Endothelial cell (in vitro differentiated cells): ENCODE results near the gene BATF. TPM values are rescaled to one million over a fixed set of nuclear protein-coding genes. Genes with fewer than 3 reads are reported as not detected.

ENCODE experiments used
- DNase-seq: peaks from one replicate; pipeline ENCODE4 v3.0.0; 2021; ENCODE audit warnings: low spot score
- H3K27ac Mint-ChIP-seq: one replicate; pipeline ENCODE4 v1.8.0; 2021; ENCODE audit warnings: mixed read lengths, inconsistent platforms; ENCODE audit not compliant: unreplicated experiment
- H3K27me3 Mint-ChIP-seq: one replicate; pipeline ENCODE4 v1.8.0; 2021; ENCODE audit warnings: mild to moderate bottlenecking, moderate library complexity, mixed read lengths, inconsistent platforms; ENCODE audit not compliant: unreplicated experiment
- H3K36me3 Mint-ChIP-seq: one replicate; pipeline ENCODE4 v1.8.0; 2021; ENCODE audit warnings: mild to moderate bottlenecking, low read depth, mixed read lengths, inconsistent platforms; ENCODE audit not compliant: unreplicated experiment
- H3K4me1 Mint-ChIP-seq: one replicate; pipeline ENCODE4 v1.8.0; 2021; ENCODE audit warnings: mild to moderate bottlenecking, mixed read lengths, inconsistent platforms; ENCODE audit not compliant: unreplicated experiment
- H3K4me3 Mint-ChIP-seq: one replicate; pipeline ENCODE4 v1.8.0; 2021; ENCODE audit warnings: mild to moderate bottlenecking, mixed read lengths, inconsistent platforms; ENCODE audit not compliant: unreplicated experiment
- H3K9me3 Mint-ChIP-seq: one replicate; pipeline ENCODE4 v1.8.0; 2021; ENCODE audit warnings: mixed read lengths, inconsistent platforms; ENCODE audit not compliant: unreplicated experiment
- total RNA-seq: library from RNA; stranded (reverse); fragmentation: NEBNext Ultra II Directional; extraction: Animal tissue kit (Norgen Biotek cat#: 25700); gene quantifications from one replicate; pipeline ENCODE4 v1.2.1, GENCODE V29; 2021; ENCODE audit not compliant: unreplicated experiment
- TF ChIP-seq, protein P1 (sequence below): fragments of 200-600 bp; sonication (generic); IDR thresholded peaks from one replicate; pipeline ENCODE4 v1.5.0; 2021; ENCODE audit warnings: antibody characterized with exemption; ENCODE audit not compliant: unreplicated experiment

Gene BATF
- total RNA-seq, 1 donor from 2014 or later, result not detected

DNA sequence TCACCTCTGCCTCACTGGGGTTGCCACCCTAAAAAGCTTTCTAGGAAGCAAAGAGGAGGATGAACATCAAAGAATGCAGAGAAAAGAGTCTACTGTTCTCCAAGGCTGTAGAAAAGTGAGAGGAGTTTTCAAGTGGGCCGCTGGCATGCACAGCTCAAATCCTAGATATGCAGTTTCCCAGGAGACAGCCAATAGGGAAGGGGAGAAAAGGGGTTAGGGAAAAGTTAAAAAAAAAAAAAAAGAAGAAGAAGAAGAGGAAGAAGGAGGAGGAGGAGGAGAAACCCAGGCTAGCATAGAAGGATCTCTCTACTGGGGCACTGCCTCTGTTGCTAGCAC, 682 bp downstream of the BATF start:
- Mint-ChIP-seq H3K36me3 (no peaks in the 10 kb centered on the region), H3K27ac (no peak overlapping the region), H3K9me3 (no peaks in the 10 kb centered on the region), H3K27me3 (peaks cover 3% of the 10 kb centered on the region), H3K4me1 (peaks cover 28% of the 10 kb centered on the region), H3K4me3 (no peak overlapping the region)
- no peak for DNase-seq
- TF ChIP-seq, protein P1, sequence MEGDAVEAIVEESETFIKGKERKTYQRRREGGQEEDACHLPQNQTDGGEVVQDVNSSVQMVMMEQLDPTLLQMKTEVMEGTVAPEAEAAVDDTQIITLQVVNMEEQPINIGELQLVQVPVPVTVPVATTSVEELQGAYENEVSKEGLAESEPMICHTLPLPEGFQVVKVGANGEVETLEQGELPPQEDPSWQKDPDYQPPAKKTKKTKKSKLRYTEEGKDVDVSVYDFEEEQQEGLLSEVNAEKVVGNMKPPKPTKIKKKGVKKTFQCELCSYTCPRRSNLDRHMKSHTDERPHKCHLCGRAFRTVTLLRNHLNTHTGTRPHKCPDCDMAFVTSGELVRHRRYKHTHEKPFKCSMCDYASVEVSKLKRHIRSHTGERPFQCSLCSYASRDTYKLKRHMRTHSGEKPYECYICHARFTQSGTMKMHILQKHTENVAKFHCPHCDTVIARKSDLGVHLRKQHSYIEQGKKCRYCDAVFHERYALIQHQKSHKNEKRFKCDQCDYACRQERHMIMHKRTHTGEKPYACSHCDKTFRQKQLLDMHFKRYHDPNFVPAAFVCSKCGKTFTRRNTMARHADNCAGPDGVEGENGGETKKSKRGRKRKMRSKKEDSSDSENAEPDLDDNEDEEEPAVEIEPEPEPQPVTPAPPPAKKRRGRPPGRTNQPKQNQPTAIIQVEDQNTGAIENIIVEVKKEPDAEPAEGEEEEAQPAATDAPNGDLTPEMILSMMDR, result no peak

DNA sequence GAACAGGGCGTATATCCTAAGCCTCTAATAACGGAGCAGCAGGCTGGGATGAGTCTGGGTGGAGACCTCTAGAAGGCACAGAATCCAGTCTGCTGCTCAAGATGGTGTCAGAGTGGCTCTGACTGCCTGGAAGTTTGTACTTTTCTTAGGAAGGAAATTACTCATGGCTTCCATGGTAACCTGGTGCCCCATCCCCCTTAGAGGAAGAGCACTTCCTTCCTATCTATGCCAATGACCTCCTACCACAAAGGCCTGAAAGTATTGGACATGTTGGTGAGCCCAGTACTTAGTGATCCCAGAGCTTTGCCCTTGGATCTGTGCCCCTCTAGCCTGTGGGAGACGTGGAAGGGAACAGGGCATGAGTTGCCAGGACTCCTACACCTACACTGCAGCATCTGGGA, 1.5 kb downstream of the BATF start:
- Mint-ChIP-seq H3K27ac (peak overlapping the region; percentile 82), H3K4me3 (no peak overlapping the region)
- DNase-seq, result peak; percentile 16

DNA sequence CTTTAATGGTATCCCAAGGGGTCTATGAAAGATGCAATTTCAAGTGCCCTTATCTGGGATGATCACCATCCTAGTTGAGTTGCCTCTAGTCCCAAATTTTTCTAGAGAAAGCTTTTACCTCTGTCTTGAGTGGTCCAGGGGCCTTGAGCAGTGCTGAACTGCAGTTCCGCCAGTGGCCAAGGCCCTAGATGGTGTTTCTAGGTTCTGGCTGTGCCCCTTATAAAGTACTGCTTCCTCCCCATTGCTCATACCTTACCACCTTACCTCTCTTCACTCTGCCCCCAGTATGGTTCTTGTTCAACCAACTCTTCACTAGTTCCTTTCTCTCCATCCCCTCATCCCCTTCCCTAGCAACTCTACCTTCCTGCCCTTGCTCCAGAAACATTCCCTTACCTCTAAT, 3.7 kb downstream of the BATF start:
- no peak overlapping the region for H3K27ac Mint-ChIP-seq
- H3K4me1 Mint-ChIP-seq, result peaks cover 28% of the 10 kb centered on the region
- no peak overlapping the region for H3K4me3 Mint-ChIP-seq

More for the DNA sequence above, 1.5 kb downstream of the BATF start:
- H3K4me1 Mint-ChIP-seq, result peaks cover 28% of the 10 kb centered on the region
- no peaks in the 10 kb centered on the region for H3K36me3 Mint-ChIP-seq
- H3K27me3 Mint-ChIP-seq, result peaks cover 3% of the 10 kb centered on the region
- TF ChIP-seq, protein P1, result no peak
- H3K9me3 Mint-ChIP-seq, result no peaks in the 10 kb centered on the region

DNA sequence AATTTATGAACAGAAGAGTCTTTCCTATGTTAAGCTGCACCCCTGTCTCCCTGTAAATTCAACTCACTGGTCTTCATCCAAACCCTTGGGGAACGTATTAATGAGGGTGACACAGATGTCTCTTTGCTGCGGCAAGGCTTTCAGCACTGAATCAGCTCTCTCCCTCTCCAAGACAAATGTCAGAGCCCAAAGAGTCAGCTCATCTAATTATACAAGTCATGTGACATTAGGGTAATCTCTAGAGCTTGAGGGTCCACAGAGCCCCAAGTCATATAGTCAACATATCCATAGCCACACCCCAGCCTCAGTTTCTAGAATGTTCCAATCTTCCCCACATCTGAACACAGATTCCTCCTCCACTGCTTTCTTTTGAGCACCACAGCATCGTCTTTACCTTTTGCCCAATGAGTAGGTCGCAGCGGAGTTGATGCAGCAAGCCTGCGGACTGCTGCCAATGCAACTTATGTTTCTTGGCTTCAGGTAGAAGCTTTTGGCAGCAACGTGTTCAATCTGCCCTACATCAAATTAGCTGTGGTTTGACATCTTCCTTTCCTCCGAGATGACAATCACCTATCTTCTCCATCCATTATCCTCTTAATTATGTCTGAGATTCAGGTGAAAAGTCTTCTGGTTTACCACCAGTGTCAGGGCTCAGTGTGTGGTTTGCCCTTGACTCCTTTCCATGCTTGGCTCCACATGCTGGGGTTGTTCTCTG, 5.3 kb downstream of the BATF start:
- DNase-seq, result no peak
- Mint-ChIP-seq H3K36me3 (no peaks in the 10 kb centered on the region), H3K4me1 (peaks cover 19% of the 10 kb centered on the region), H3K27me3 (peaks cover 2% of the 10 kb centered on the region), H3K4me3 (no peak overlapping the region), H3K9me3 (no peaks in the 10 kb centered on the region), H3K27ac (no peak overlapping the region)
- TF ChIP-seq, protein P1, result no peak

More for the DNA sequence above, 3.7 kb downstream of the BATF start:
- H3K36me3 Mint-ChIP-seq, result no peaks in the 10 kb centered on the region
- no peak for DNase-seq
- peaks cover 3% of the 10 kb centered on the region for H3K27me3 Mint-ChIP-seq
- TF ChIP-seq, protein P1, result no peak
- H3K9me3 Mint-ChIP-seq, result no peaks in the 10 kb centered on the region

DNA sequence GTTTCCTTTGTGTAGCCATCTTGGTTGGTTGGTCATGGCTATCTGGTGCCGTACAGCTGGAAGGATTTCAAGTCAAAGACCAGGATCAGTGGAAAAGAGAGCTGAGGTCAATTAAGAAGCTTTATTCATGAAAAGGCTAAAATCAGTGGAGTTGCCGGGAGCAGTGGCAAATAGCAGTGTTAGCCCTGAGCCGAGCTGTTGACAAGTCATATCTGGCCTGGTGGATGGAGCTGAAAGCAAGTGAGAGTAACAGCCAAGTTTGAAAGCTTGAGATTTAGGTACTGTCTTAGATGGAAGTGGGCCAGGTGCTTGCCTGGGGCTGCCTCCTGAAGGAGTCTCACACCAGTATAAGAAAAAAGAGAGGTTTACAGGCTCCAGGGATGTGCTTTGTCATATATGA, 9.0 kb downstream of the BATF start:
- Mint-ChIP-seq H3K27me3 (no peaks in the 10 kb centered on the region), H3K36me3 (no peaks in the 10 kb centered on the region), H3K27ac (no peak overlapping the region), H3K9me3 (no peaks in the 10 kb centered on the region), H3K4me1 (no peaks in the 10 kb centered on the region), H3K4me3 (no peak overlapping the region)
- TF ChIP-seq, protein P1, result no peak
- no peak for DNase-seq
